H1 (cell line): ENCODE results near the gene ASCL5. TPM values are rescaled to one million over a fixed set of nuclear protein-coding genes. Genes with fewer than 3 reads are reported as not detected.

Experiments
- CTCF ChIA-PET: fragments of 300-600 bp; sonication (Branson Sonifier 250); formaldehyde crosslinking; loops from one replicate; lab custom pipeline; 2021; ENCODE audit not compliant: partially characterized antibody; lab: Charles Lee
- POLR2A ChIA-PET: fragments of 300-600 bp; sonication (Branson Sonifier 250); formaldehyde crosslinking; loops from one replicate; lab custom pipeline; 2021; ENCODE audit warnings: inconsistent platforms; ENCODE audit not compliant: partially characterized antibody; lab: Charles Lee
- DNase-seq, 2 experiments: peaks; one replicate each; pipeline versions ENCODE4 v3.0.0 to v3.0.0-alpha.2; 2010 to 2022; ENCODE audit warnings: low spot score in 2 of 2, low read depth in 1 of 2, mixed read lengths in 1 of 2
- FAIRE-seq: peaks from 2 replicates; lab custom pipeline; 2011; peaks lifted over from hg19 to GRCh38; lab: Jason Lieb, UNC
- H2AFZ ChIP-seq: 2 replicates; pipeline ENCODE4 v1.8.1; 2012; ENCODE audit warnings: low read length, inconsistent platforms
- H2AK5ac ChIP-seq: 2 replicates; pipeline ENCODE4 v1.6.1; 2013; ENCODE audit warnings: low read depth, low read length
- H2BK120ac ChIP-seq: replicated peaks from 2 replicates; pipeline ENCODE3; 2013; ENCODE audit warnings: low read depth, low read length, inconsistent platforms
- H2BK12ac ChIP-seq: 2 replicates; pipeline ENCODE4 v1.6.1; 2013; ENCODE audit warnings: low read depth, low read length
- H2BK15ac ChIP-seq: 2 replicates; pipeline ENCODE4 v1.6.1; 2013; ENCODE audit warnings: low read length
- H2BK20ac ChIP-seq: 2 replicates; pipeline ENCODE4 v1.6.1; 2013; ENCODE audit warnings: low read length
- H2BK5ac ChIP-seq: 2 replicates; pipeline ENCODE4 v1.6.1; 2013; ENCODE audit warnings: low read depth, low read length
- H3K14ac ChIP-seq: 2 replicates; pipeline ENCODE4 v1.6.1; 2013; ENCODE audit warnings: inconsistent platforms; ENCODE audit not compliant: insufficient read length
- H3K18ac ChIP-seq: 2 replicates; pipeline ENCODE4 v1.6.1; 2013; ENCODE audit warnings: low read length; ENCODE audit errors: extremely low read depth
- H3K23ac ChIP-seq: 2 replicates; pipeline ENCODE4 v1.6.1; 2013; ENCODE audit warnings: inconsistent platforms; ENCODE audit not compliant: insufficient read length
- H3K23me2 ChIP-seq: 2 replicates; pipeline ENCODE4 v1.6.1; 2013; ENCODE audit warnings: low read depth, low read length
- H3K27ac ChIP-seq: 2 replicates; pipeline ENCODE4 v1.6.1; 2011; ENCODE audit warnings: low read depth, low read length, inconsistent platforms
- H3K27me3 ChIP-seq, 4 experiments: replicated peaks in 1 of 4; 1 replicate in 1 of 4; 2 replicates in 3 of 4; pipeline versions ENCODE4 v1.6.1 to v1.8.1; 2011 to 2013; ENCODE audit warnings: low read length in 3 of 4, mild to moderate bottlenecking in 3 of 4, inconsistent platforms in 2 of 4, mixed read lengths in 2 of 4, moderate library complexity in 1 of 4; ENCODE audit not compliant: control insufficient read depth in 3 of 4, insufficient read depth in 3 of 4; ENCODE audit errors: extremely low read depth in 1 of 4
- H3K36me3 ChIP-seq, 4 experiments: 2 replicates each; pipeline versions ENCODE4 v1.6.1 to v1.8.1; 2011 to 2013; ENCODE audit warnings: mild to moderate bottlenecking in 4 of 4, low read length in 3 of 4, moderate library complexity in 2 of 4, control low read depth in 1 of 4, inconsistent platforms in 1 of 4; ENCODE audit not compliant: insufficient read depth in 4 of 4, control insufficient read depth in 2 of 4
- H3K4ac ChIP-seq: replicated peaks from 2 replicates; pipeline ENCODE3; 2013; ENCODE audit warnings: low read length, low read depth, mixed read lengths, inconsistent platforms; ENCODE audit not compliant: insufficient read length
- H3K4me1 ChIP-seq, 4 experiments: replicated peaks in 1 of 4; 1 replicate in 1 of 4; 2 replicates in 3 of 4; pipeline versions ENCODE4 v1.6.1 to v1.8.1; 2011 to 2013; ENCODE audit warnings: low read length in 3 of 4, inconsistent platforms in 2 of 4, mixed read lengths in 1 of 4; ENCODE audit not compliant: insufficient read depth in 4 of 4, control insufficient read depth in 3 of 4
- H3K4me2 ChIP-seq, 2 experiments: 2 replicates each; pipeline versions ENCODE4 v1.6.1 to v1.8.1; 2011 to 2013; ENCODE audit warnings: low read depth in 2 of 2, low read length in 2 of 2, control low read depth in 1 of 2, inconsistent platforms in 1 of 2, mild to moderate bottlenecking in 1 of 2; ENCODE audit not compliant: insufficient read depth in 1 of 2
- H3K4me3 ChIP-seq, 4 experiments: fragments of 200-600, 300-600 bp in 1 of 4; sonication (generic), shearing (Covaris generic), sonication (Bioruptor Twin) in 1 of 4; 2 replicates each; pipeline versions ENCODE4 v1.5.1 to v1.8.1; 2011 to 2016; ENCODE audit warnings: low read length in 4 of 4, low read depth in 3 of 4, control low read depth in 2 of 4, inconsistent platforms in 2 of 4, mild to moderate bottlenecking in 2 of 4, mixed read lengths in 1 of 4, moderate library complexity in 1 of 4; ENCODE audit not compliant: insufficient read depth in 2 of 4; ENCODE audit errors: extremely low read depth in 1 of 4
- H3K56ac ChIP-seq: replicated peaks from 2 replicates; pipeline ENCODE3; 2013; ENCODE audit warnings: low read depth, mild to moderate bottlenecking, mixed read lengths, low read length, inconsistent platforms; ENCODE audit not compliant: insufficient read length
- H3K79me1 ChIP-seq: 2 replicates; pipeline ENCODE4 v1.6.1; 2013; ENCODE audit warnings: low read depth, low read length, control low read depth
- H3K79me2 ChIP-seq, 2 experiments: 2 replicates each; pipeline versions ENCODE4 v1.6.1 to v1.8.1; 2012 to 2013; ENCODE audit warnings: low read length in 2 of 2, mild to moderate bottlenecking in 2 of 2, inconsistent platforms in 1 of 2; ENCODE audit not compliant: insufficient read depth in 2 of 2, control insufficient read depth in 1 of 2
- H3K9ac ChIP-seq, 4 experiments: replicated peaks in 1 of 4; 1 replicate in 1 of 4; 2 replicates in 3 of 4; pipeline versions ENCODE4 v1.6.1 to v1.8.1; 2011 to 2013; ENCODE audit warnings: low read depth in 3 of 4, low read length in 3 of 4, control low read depth in 2 of 4, mild to moderate bottlenecking in 2 of 4, moderate library complexity in 2 of 4, inconsistent platforms in 1 of 4; ENCODE audit errors: extremely low read depth in 1 of 4
- H3K9me3 ChIP-seq, 2 experiments: 2 replicates each; pipeline versions ENCODE4 v1.6.1 to v1.8.1; 2012 to 2013; ENCODE audit warnings: mild to moderate bottlenecking in 2 of 2, moderate library complexity in 2 of 2, control low read depth in 1 of 2, inconsistent platforms in 1 of 2, low read depth in 1 of 2, low read length in 1 of 2, mixed read lengths in 1 of 2; ENCODE audit not compliant: insufficient read depth in 2 of 2
- H4K20me1 ChIP-seq, 2 experiments: replicated peaks in 1 of 2; 2 replicates each; pipeline versions ENCODE3 to v1.8.1; 2011 to 2013; ENCODE audit warnings: inconsistent platforms in 2 of 2, low read length in 2 of 2, mild to moderate bottlenecking in 1 of 2; ENCODE audit not compliant: insufficient read depth in 2 of 2, control insufficient read depth in 1 of 2
- H4K5ac ChIP-seq: 2 replicates; pipeline ENCODE4 v1.6.1; 2013; ENCODE audit warnings: low read length, low read depth, mixed read lengths, inconsistent platforms; ENCODE audit not compliant: insufficient read length
- H4K8ac ChIP-seq: 2 replicates; pipeline ENCODE4 v1.8.0; 2013; ENCODE audit warnings: mild to moderate bottlenecking, moderate library complexity, low read length, inconsistent platforms; ENCODE audit not compliant: insufficient read depth; ENCODE audit errors: extremely low read depth
- H4K91ac ChIP-seq: replicated peaks from 2 replicates; pipeline ENCODE3; 2013; ENCODE audit warnings: low read length, mixed read lengths, inconsistent platforms; ENCODE audit not compliant: insufficient read length
- CEBPB ChIP-seq: IDR thresholded peaks from 2 replicates; pipeline ENCODE4 v1.6.1; 2012; ENCODE audit warnings: low read depth, low read length
- CREB1 ChIP-seq: IDR thresholded peaks from 2 replicates; pipeline ENCODE4 v1.6.1; 2012; ENCODE audit warnings: inconsistent platforms
- WGBS, 2 experiments: shearing (Covaris generic) in 1 of 2; methylation state at CpG; one replicate each; pipeline versions ENCODE4 v1.1.6 to v1.1.7; 2013 to 2015; ENCODE audit warnings: low lambda C conversion rate in 2 of 2, mixed read lengths in 2 of 2, inconsistent platforms in 1 of 2, low coverage in 1 of 2, missing lambda C conversion rate in 1 of 2; ENCODE audit not compliant: insufficient replicate concordance in 2 of 2, insufficient coverage in 1 of 2, insufficient read length in 1 of 2; ENCODE audit errors: extremely low coverage in 1 of 2, missing lambda C conversion rate in 1 of 2; 5-methylcytosine and 5-hydroxymethylcytosine counted together
- polyA plus RNA-seq, 7 experiments: library from polyadenylated mRNA; depleted of rRNA in 3 of 7; stranded (reverse) in 5 of 7; unstranded in 2 of 7; fragments of >200 nt in 5 of 7; fragments of 200-250 nt in 2 of 7; gene quantifications; 1 replicate in 5 of 7; 2 replicates in 1 of 7; 4 replicates in 1 of 7; pipeline versions ENCODE4 v1.2.1 to v1.2.3, GENCODE V29; 2011 to 2013; ENCODE audit warnings: missing spikeins in 2 of 7, mixed read lengths in 2 of 7
- total RNA-seq: library from RNA; stranded (reverse); fragmentation: NEBNext Ultra II Directional; extraction: Animal tissue kit (Norgen Biotek cat#: 25700); gene quantifications from 2 replicates; pipeline ENCODE4 v1.2.1, GENCODE V29; 2021
- TF ChIP-seq, protein P1 (sequence below): IDR thresholded peaks from 2 replicates; pipeline ENCODE4 v1.6.1; 2012; ENCODE audit warnings: inconsistent platforms

ASCL5 gene
- total and polyA plus RNA-seq, 2 of the 8 experiments (the other 6 are each of a cell fraction or from before 2014, with no cell fraction given): 0.29 to 0.41 TPM

DNA sequence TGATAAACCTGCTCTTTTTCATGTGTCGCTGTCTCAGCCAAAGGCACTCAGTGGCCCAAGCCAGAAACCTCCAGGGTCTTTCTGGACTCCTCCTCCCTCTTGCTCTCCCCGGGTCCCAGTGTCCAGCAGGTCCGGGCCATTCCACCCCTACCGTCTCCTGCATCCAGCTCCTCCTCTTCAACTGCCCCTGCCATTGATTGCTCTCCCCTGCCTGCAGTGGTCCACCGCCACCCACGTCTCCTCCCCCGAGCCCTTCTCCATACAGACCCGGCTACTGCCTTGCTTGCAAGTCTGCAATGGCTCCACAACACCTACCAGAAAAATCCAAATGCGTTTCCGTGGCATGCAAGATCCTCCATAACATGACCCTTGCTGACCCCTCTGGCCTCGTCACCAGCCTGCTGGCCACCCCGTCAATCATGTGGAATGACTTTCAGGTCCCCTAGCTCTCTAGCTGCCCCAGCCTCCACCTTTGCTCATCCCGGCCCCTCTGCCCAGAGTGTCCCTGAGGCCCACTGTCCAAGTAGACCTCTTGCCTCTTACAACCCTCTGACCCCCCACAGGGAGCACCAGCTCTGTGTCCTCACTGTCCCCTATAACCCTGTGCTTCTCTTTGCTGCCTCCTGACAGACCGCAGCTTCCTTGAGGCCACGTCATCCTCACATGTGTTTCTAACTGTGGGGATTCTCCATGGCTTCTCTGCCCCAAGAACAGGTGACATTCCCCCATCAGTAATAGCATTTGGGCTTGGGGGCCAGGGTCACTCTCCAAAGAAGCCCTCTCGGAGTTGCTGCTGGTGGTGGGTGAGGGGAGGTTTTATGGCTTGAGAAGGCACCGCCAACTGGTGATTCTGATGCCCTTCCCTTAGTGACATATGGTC is 29.8 kb downstream of the ASCL5 start:
- Histone ChIP-seq H4K20me1 (no peaks in the 10 kb centered on the region), H2BK120ac (no peak overlapping the region), H2BK5ac (no peak overlapping the region), H2BK12ac (no peak overlapping the region), H3K14ac (no peak overlapping the region), H3K4me2 (no peak overlapping the region), H3K79me1 (no peaks in the 10 kb centered on the region), H4K91ac (no peak overlapping the region), H4K5ac (no peak overlapping the region), H3K23ac (no peak overlapping the region), H4K8ac (no peak overlapping the region; the same call in 1 of the 2 replicates), H2BK15ac (no peak overlapping the region), H3K18ac (no peak overlapping the region), H3K4me3 (no peak overlapping the region), H3K27me3 (0 out of 7 replicates have a peak, but pooled peaks cover 0 to 1% (median 0%) of the 10 kb centered on the region in 4 experiments), H3K56ac (no peak overlapping the region), H2AFZ (no peak overlapping the region; the same call in 1 of the 2 replicates), H3K79me2 (no peaks in the 10 kb centered on the region), H3K9ac (no peak overlapping the region), H3K23me2 (no peaks in the 10 kb centered on the region), H3K27ac (no peak overlapping the region), H3K9me3 (no peaks in the 10 kb centered on the region), H3K4ac (no peak overlapping the region), H2AK5ac (no peak overlapping the region), H3K36me3 (no peaks in the 10 kb centered on the region), H2BK20ac (no peak overlapping the region), H3K4me1 (peaks cover 0 to 3% (median 0%) of the 10 kb centered on the region in 4 experiments; a peak in 1 of 7 replicates)
- FAIRE-seq (no peak), DNase-seq (no peak)
- CTCF ChIA-PET: interaction anchor here (0.6 to 9.1 kb wide), 10 partner anchors 12 to 124 kb away, joined by 3 to 92 read pairs (median 5); no protein-coding TSS in a partner anchor
- POLR2A ChIA-PET: interaction anchor here (0.7 to 0.9 kb wide), 2 partner anchors 11 to 75 kb away, joined by 3 read pairs; no protein-coding TSS in a partner anchor
- TF ChIP-seq, protein P1, sequence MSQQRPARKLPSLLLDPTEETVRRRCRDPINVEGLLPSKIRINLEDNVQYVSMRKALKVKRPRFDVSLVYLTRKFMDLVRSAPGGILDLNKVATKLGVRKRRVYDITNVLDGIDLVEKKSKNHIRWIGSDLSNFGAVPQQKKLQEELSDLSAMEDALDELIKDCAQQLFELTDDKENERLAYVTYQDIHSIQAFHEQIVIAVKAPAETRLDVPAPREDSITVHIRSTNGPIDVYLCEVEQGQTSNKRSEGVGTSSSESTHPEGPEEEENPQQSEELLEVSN: no peak
- no peak for TF ChIP-seq CEBPB
- TF ChIP-seq CREB1: no peak
- 89% methylated on average over 17 of the region's 17 CpGs; no CpG with 5 or more reads in 1 of the 2 experiments for WGBS, 2 experiments
